GM21723 (cell line): ENCODE data around the gene PITPNC1.
"Not testable (repeated sequence)": the region's sequence is repeated elsewhere in the genome, so short reads cannot be mapped to it uniquely, and the experiment has no call there.

ENCODE experiments used
- ATAC-seq: cut with Tn5 transposase; IDR thresholded peaks from one replicate; pipeline ENCODE4 v1.9.1; 2021; ENCODE audit warnings: mild to moderate bottlenecking, moderate library complexity; ENCODE audit not compliant: unreplicated experiment

The PITPNC1 gene

GRCh38 chr17:67569015-67569451, 192.0 kb downstream of the PITPNC1 start:
- no peak for ATAC-seq

DNA sequence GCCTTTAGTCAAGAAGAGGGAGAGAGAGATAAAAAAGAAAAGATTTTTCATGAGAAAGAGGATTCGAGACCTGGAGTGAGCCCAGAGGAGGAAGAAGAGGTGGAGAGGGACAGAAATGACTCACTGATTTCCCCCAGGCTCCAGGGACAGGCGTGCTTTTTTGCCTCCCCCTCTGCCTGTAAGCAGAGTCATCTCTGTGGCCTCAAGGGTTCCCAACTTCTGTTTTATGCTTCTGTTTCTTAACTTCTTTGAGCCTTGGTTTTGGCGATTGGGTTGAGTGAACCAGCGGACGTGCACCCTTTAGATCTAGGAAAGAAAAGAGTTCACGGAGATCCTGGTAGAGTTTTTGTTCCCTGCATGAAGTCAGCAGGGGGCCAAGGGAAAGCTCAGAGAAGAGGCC, 192.8 kb downstream of the PITPNC1 start:
- no peak for ATAC-seq

GRCh38 chr17:67570797-67571196, 193.7 kb downstream of the PITPNC1 start:
- no peak for ATAC-seq

DNA sequence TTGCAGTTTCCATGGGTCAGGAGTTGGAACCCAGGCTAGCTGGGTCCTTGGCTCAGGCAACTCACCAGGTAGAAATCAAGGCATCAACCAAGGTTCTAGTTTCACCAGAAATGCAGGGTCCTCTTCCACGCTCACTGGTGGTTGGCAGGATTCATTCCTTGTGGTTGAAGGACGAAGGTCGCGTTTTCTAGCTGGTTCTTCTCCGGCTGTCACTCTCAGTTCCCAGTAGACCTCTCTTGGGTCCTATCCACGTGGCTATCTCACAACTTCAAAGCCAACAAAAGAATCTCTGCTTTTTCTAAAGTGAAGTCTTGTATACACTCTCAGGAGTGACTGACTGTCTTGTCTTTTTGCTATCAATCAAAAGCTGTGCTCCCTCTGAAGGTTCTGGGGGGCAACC, 194.4 kb downstream of the PITPNC1 start:
- no peak for ATAC-seq

- peak; percentile 2 for ATAC-seq
These were observed 197.0 kb downstream of the PITPNC1 start for GRCh38 chr17:67573987-67574657.

- ATAC-seq = peak; percentile 34
These were observed 197.7 kb downstream of the PITPNC1 start for GRCh38 chr17:67574658-67575293.

DNA sequence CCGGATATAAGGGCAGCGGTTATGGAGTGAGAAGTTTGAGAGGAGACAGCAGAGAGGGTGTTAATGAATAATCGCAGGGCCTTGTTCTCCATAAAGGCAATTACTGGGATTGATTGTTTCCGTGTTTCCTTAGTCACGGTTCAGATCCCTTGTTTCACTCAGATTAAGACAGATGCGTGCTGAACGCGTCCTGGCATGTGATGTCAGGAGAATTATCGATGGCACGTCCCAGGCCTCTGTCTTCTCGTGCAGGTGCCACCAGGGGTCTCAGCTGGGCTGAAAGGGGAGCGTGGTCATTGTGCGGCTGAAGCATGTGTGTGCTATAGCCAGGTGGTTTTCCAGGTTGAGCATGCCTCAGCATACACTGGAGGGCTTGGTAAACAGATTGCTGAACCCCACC, 198.2 kb downstream of the PITPNC1 start:
- no peak for ATAC-seq

DNA sequence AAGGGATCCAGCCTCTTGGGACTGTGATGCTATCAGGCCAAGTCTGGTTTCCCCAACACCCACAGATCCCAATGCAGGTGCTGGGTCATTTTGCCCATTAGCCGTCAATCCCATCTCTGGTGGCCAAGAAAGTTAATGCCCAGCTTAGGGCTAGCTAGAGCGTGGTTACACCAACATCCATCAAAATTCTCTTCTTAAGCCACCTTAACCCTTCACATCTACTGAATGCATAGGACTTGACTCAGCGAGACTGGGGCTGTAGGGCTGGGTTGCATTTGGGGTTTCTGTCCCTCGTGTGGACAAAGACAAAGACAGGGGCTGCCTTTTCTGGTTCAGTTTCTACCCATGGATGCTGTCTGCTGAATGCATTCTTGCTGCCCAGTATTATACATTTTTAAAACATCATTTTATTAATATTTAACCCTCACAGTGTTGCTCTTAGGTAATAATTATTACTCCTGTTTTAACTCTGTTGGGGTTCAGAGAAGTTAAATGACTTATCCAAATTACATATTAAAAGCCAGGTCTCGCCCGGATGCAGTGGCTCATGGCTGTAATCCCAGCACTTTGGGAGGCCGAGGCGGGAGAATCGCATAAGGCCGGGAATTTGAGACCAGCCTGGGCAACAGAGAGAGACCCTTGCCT, 199.5 kb downstream of the PITPNC1 start:
- ATAC-seq = no peak

DNA sequence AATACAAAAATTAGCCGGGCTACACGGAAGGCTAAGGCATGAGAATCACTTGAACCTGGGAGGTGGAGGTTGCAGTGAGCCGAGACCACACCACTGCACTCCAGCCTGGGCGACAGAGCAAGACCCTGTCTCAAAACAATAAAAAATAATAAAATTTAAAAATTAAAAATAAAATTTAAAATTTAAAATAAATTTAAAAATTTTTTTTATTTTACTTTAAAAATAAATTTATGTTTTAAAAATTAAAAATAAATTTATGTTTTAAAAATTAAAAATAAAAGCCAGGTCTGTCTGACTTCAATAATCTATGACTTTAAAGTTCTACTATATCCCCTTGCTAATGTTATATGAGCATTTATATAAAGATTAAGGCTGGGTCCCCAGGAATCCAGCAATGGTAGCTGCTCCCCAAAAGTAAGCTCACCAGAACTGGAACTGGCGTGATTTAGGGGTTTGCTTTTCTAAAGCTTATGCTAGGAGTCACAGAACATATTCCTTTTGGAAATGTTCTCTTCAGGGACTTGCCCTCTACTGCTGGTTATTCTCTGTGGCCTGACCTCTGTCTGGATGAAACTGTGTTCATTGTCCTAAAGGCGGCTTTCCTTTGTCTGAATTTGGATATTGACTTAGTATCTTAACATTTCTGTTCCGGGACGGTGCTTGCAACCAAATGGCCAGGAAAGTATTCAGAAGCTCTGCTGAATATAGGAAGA, 200.5 kb downstream of the PITPNC1 start:
- ATAC-seq = no peak

- ATAC-seq = no peak
These were observed 201.0 kb downstream of the PITPNC1 start for GRCh38 chr17:67578142-67578457.

- not testable (repeated sequence) for ATAC-seq
These were observed 201.8 kb downstream of the PITPNC1 start for GRCh38 chr17:67578679-67579405.

DNA sequence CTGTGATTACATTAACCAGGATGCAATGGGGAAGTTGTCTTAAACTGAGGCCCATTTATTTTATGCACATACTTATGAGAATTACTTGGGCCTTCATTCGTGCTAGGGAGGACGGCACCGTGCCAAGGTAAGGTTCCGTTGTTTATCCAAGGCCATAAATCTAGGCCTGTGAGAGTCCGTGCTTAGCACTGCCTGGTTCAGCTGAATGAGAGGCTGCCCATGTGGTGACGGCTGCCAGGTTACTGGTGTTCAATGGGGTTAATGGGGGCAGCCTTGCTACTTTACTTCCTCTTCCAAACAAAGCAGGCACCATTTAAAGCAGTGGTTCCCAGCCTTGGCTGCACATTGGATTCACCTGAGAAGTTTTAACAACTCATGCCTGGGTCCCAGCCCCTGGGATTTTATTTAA, 205.6 kb downstream of the PITPNC1 start:
- no peak for ATAC-seq

GRCh38 chr17:67585077-67585602, 208.1 kb downstream of the PITPNC1 start:
- no peak for ATAC-seq

GRCh38 chr17:67588326-67588725, 211.2 kb downstream of the PITPNC1 start:
- ATAC-seq = no peak

DNA sequence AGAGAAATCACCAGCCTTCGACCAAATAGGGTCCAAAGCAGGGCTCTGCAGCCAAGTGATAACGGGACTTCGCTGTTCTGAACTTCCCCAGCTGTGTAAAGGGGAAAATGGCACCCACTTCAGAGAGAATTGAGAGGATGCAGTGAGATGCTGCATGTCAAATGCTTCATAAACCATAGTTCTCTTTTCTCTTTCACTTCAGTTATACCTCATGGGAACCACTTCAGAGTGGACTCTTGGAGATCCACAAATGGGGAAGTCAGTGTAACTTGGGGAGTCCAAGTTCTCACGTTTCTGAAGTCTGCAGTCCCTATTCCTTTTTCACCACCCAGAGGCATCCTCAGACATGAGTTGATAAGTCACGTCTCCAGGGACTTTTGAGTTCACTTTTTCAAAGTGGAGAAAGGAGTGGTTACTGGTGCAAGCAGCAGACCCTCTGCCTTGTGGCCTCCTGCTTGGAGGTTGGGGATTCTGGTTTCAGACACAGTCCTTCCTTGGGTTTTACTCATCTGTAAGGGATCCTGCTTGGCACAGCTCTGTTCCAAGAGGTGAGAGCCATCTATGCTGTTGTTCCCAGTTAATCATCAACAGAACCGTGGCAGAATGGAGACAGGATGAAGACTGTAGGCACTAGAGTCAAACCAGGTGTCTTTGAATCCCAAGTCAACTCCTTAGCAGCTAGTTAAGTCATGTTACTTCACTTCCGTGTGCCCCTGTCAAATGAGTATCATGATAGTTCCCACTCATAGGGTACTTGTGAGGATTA, 217.2 kb downstream of the PITPNC1 start:
- no peak for ATAC-seq

GRCh38 chr17:67600408-67600807, 223.3 kb downstream of the PITPNC1 start:
- no peak for ATAC-seq

DNA sequence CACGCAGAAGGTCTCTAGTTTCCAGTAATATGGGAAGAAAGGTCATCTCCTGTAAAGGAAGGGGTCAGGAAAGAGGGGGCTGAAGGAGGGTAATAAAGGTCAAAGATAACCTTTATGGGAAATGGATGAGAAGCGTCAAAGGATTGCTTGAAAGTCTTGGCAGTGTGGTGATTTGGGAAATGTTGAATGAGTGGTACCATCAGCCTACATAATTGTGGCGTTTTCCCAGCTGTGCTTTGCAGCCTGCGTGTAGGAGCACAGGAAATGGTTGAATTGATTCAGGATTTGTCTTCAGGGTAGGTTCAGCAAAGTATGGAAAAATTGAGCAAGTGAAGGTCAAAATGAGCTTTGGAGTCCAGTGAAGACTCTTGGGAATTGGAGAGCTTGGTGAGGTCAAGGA, 224.8 kb downstream of the PITPNC1 start:
- no peak for ATAC-seq

DNA sequence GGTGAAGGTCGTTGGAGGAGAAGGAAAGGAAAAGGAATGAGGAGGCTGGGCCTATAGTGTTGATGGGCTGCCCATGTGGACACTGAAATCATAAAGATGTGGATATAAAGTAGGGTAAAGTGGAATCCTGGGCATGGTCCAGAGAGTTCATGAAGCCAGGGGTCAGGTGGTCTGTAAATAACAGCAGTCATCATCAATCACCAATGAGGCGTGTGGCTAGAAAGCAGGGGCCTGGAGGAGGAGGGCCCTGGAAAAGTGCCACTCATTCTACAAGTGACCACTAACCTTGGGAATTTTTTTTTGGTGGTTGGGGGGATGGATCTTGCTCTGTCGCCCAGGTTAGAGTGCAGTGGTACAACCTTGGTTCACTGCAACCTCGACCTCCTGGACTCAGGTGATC, 225.4 kb downstream of the PITPNC1 start:
- ATAC-seq = no peak

DNA sequence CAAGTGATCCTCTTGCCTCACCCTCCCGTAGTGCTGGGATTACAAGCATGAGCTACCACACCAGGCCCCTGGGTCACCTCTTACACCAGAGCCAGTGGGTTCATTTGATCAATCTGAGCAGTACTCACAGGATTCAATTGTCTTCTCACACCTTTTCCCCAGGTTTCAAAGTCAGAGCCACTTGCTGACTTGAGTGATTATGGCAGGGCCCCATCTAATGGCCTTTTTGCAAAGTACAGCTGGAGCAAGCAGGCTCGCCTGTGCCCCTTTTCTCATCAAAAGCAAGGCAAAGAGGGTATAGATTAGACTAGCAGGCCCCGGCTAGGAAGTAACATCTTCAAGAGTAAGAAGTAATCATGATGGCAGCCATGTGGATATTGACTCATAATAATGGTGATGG, 225.9 kb downstream of the PITPNC1 start:
- peak; percentile 65 for ATAC-seq

DNA sequence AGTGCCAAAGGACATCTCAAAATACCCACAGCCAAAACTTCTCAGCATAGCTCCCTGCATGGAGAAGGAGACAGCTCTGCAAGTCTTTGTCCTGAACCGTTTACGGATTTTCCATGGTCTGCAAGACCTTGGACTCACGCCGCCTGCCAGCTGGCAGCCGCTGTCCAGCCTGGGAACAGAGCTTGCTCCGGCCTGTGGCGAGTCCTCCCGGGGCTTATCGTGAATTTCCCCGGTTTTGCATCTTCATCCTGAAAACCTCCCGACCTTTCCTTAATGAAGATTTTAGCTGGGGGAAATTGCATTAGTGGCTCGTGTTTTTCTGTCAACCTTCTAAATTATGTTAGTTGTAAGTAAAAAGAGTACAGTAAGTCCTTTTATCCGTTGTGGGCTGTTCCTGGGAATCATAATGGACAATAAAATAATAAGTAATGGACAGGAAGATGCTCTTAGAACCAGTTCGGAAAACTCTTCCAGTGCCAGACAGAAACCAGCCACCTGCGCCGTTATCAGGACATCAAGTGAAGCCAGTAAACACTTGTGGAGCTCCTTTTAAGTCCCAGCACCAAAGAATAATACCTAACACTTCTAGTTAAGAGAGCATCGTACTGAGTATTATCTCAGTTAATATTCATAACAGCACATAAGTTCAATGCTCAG, 228.3 kb downstream of the PITPNC1 start:
- no peak for ATAC-seq
